Measurements from ENCODE around the gene RABGAP1.

RABGAP1 gene

GRCh38 chr9:122951056-122951455 lies 10.2 kb downstream of the RABGAP1 start:
- TF ChIP-seq ZNF16 (tag by site-specific recombination; IDR thresholded peaks at IDR 0.05; ENCODE audit: low read depth) (no peak), ZNF560 (tag by site-specific recombination; IDR thresholded peaks at IDR 0.05; ENCODE audit: borderline replicate concordance) (no peak), ZBTB17 (tag by site-specific recombination; IDR thresholded peaks at IDR 0.05) (no peak), ZNF837 (tag by site-specific recombination; IDR thresholded peaks at IDR 0.05) (no peak), ZNF266 (tag by site-specific recombination; IDR thresholded peaks at IDR 0.05; ENCODE audit: low read depth) (no peak), HOXC10 (CRISPR knock-in tag; IDR thresholded peaks at IDR 0.05) (no peak), KLF1 (tag by site-specific recombination; IDR thresholded peaks at IDR 0.05) (no peak), ZNF302 (tag by site-specific recombination; IDR thresholded peaks at IDR 0.05; ENCODE audit: low read depth) (no peak), ZFHX2 (tag by site-specific recombination; conservative IDR thresholded peaks at IDR 0.05) (no peak), ZNF157 (tag by site-specific recombination; IDR thresholded peaks at IDR 0.05) (no peak), ZNF692 (tag by site-specific recombination; IDR thresholded peaks at IDR 0.05) (no peak), ZNF202 (tag by site-specific recombination; IDR thresholded peaks at IDR 0.05; ENCODE audit: borderline replicate concordance) (no peak), ZNF830 (tag by site-specific recombination; IDR thresholded peaks at IDR 0.05; ENCODE audit: low read depth) (no peak), MZF1 (tag by site-specific recombination; IDR thresholded peaks at IDR 0.05; ENCODE audit: borderline replicate concordance) (no peak)
- Histone ChIP-seq H3K27ac (ENCODE audit: extremely low read depth, low read depth, low read length) (no peak overlapping the region), H3K36me3 (ENCODE audit: control insufficient read depth in 2 of 2, insufficient read depth in 1 of 2, low read length in 2 of 2) (no peaks in the 10 kb centered on the region), H3K4me3 (ENCODE audit: low read depth, low read length) (no peak overlapping the region), H3K9me3 (ENCODE audit: control insufficient read depth, insufficient read depth, low read depth, low read length) (no peaks in the 10 kb centered on the region), H3K4me1 (ENCODE audit: control insufficient read depth, insufficient read depth, low read length) (0 out of 2 replicates have a peak, but pooled peaks cover 2% of the 10 kb centered on the region)
- ChIA-PET POLR2A (interaction anchor here (0.7 to 1.2 kb wide), 2 partner anchors 10 to 57 kb away, joined by 3 to 4 read pairs; partner anchors contain the start of gene RABGAP1), CTCF (no interaction called here)

- Histone ChIP-seq H3K4me3 (ENCODE audit: low read depth, low read length) (no peak overlapping the region), H3K9me3 (ENCODE audit: control insufficient read depth, insufficient read depth, low read depth, low read length) (no peaks in the 10 kb centered on the region), H3K4me1 (ENCODE audit: control insufficient read depth, insufficient read depth, low read length) (0 out of 2 replicates have a peak, but pooled peaks cover 2% of the 10 kb centered on the region), H3K36me3 (ENCODE audit: control insufficient read depth in 2 of 2, insufficient read depth in 1 of 2, low read length in 2 of 2) (peaks cover 3 to 5% of the 10 kb centered on the region in 2 experiments; a peak in 2 of 3 replicates), H3K27ac (ENCODE audit: extremely low read depth, low read depth, low read length) (no peak overlapping the region)
- POLR2A ChIA-PET: interaction anchor here (5.2 kb wide), 1 partner anchor 14 kb away, joined by 24 read pairs; the partner anchor contains the start of gene RABGAP1
- CTCF ChIA-PET: interaction anchor here (0.6 kb wide), 1 partner anchor 9 kb away, joined by 3 read pairs; no protein-coding TSS in a partner anchor
- no peak for TF ChIP-seq HOXC10 (CRISPR knock-in tag; IDR thresholded peaks at IDR 0.05)
- TF ChIP-seq ZNF626 (tag by site-specific recombination; IDR thresholded peaks at IDR 0.05): no peak
- no peak for TF ChIP-seq ZNF548 (tag by site-specific recombination; IDR thresholded peaks at IDR 0.05)
- TF ChIP-seq ZNF354C (tag by site-specific recombination; IDR thresholded peaks at IDR 0.05; ENCODE audit: borderline replicate concordance, low read depth): no peak
- TF ChIP-seq ZSCAN4 (tag by site-specific recombination; IDR thresholded peaks at IDR 0.05): no peak
- TF ChIP-seq ZNF426 (tag by site-specific recombination; IDR thresholded peaks at IDR 0.05): no peak
- TF ChIP-seq PRDM6 (tag by site-specific recombination; IDR thresholded peaks at IDR 0.05): peak; percentile 10; the same call in 1 of the 2 replicates
Measured at GRCh38 chr9:122954253-122954691, 13.5 kb downstream of the RABGAP1 start.

Data from HEK293 (cell line).